HEK293 (cell line): Measurements from ENCODE around the gene TEAD4.
A peak's percentile ranks its signal among the peaks of the same experiment; 100 is the strongest.

ENCODE experiments used
- CTCF ChIA-PET: fragments of 350-600 bp; formaldehyde crosslinking; extraction: SDS; loops from one replicate; lab custom pipeline; 2021; ENCODE audit warnings: antibody characterized with exemption; lab: Yijun Ruan, JAX
- POLR2A ChIA-PET: fragments of 300-600 bp; formaldehyde crosslinking; extraction: SDS; loops from one replicate; lab custom pipeline; 2020; ENCODE audit warnings: antibody characterized with exemption, inconsistent platforms; lab: Yijun Ruan, JAX
- H3K27ac ChIP-seq: fragments of 200-500 bp; sonication (Bioruptor generic); 2 replicates; pipeline ENCODE4 v1.5.1; 2014; ENCODE audit warnings: low read depth, low read length, control low read depth, inconsistent platforms; ENCODE audit errors: extremely low read depth
- H3K36me3 ChIP-seq, 2 experiments: fragments of 200-500 bp in 1 of 2; sonication (Bioruptor generic) in 1 of 2; 1 replicate in 1 of 2; 2 replicates in 1 of 2; pipeline ENCODE4 v1.5.1; 2014 to 2017; ENCODE audit warnings: inconsistent platforms in 2 of 2, low read length in 2 of 2; ENCODE audit not compliant: control insufficient read depth in 2 of 2, insufficient read depth in 1 of 2
- H3K4me1 ChIP-seq: fragments of 200-500 bp; sonication (Bioruptor generic); 2 replicates; pipeline ENCODE4 v1.5.1; 2014; ENCODE audit warnings: mild to moderate bottlenecking, low read length, inconsistent platforms; ENCODE audit not compliant: control insufficient read depth, insufficient read depth
- H3K4me3 ChIP-seq: 2 replicates; pipeline ENCODE4 v1.5.1; 2011; ENCODE audit warnings: low read depth, mild to moderate bottlenecking, control low read depth, low read length, moderate library complexity
- H3K9me3 ChIP-seq: fragments of 200-500 bp; sonication (Bioruptor generic); 2 replicates; pipeline ENCODE4 v1.5.1; 2014; ENCODE audit warnings: low read depth, low read length, inconsistent platforms; ENCODE audit not compliant: control insufficient read depth, insufficient read depth
- BCL6B ChIP-seq: fragments of 450-650 bp; formaldehyde crosslinking; IDR thresholded peaks from 2 replicates; pipeline ENCODE4 v1.5.1; 2017; ENCODE audit warnings: missing biosample characterization, missing genetic modification characterization
- GLIS1 ChIP-seq: fragments of 450-650 bp; formaldehyde crosslinking; IDR thresholded peaks from 2 replicates; pipeline ENCODE4 v1.5.1; 2016; ENCODE audit warnings: missing biosample characterization, missing genetic modification characterization
- GLIS2 ChIP-seq: fragments of 450-650 bp; formaldehyde crosslinking; IDR thresholded peaks from 2 replicates; pipeline ENCODE4 v1.5.1; 2016; ENCODE audit warnings: missing biosample characterization, missing genetic modification characterization
- PRDM10 ChIP-seq: fragments of 450-650 bp; formaldehyde crosslinking; IDR thresholded peaks from 2 replicates; pipeline ENCODE4 v1.5.1; 2016; ENCODE audit warnings: missing biosample characterization, missing genetic modification characterization
- SP2 ChIP-seq: fragments of 450-650 bp; formaldehyde crosslinking; IDR thresholded peaks from 2 replicates; pipeline ENCODE4 v1.5.1; 2016; ENCODE audit warnings: missing biosample characterization, missing genetic modification characterization
- SP7 ChIP-seq: fragments of 450-650 bp; formaldehyde crosslinking; IDR thresholded peaks from 2 replicates; pipeline ENCODE4 v1.5.1; 2016; ENCODE audit warnings: missing biosample characterization, missing genetic modification characterization
- TSHZ1 ChIP-seq: fragments of 450-650 bp; formaldehyde crosslinking; IDR thresholded peaks from 2 replicates; pipeline ENCODE4 v1.5.1; 2016; ENCODE audit warnings: missing biosample characterization, missing genetic modification characterization, borderline replicate concordance
- ZBTB17 ChIP-seq: fragments of 450-650 bp; formaldehyde crosslinking; IDR thresholded peaks from 2 replicates; pipeline ENCODE4 v1.5.1; 2016; ENCODE audit warnings: missing biosample characterization, missing genetic modification characterization
- ZBTB7A ChIP-seq: fragments of 450-650 bp; formaldehyde crosslinking; IDR thresholded peaks from 2 replicates; pipeline ENCODE4 v1.5.1; 2016; ENCODE audit warnings: low read depth, missing biosample characterization, missing genetic modification characterization
- ZFHX2 ChIP-seq: fragments of 450-650 bp; formaldehyde crosslinking; conservative IDR thresholded peaks from 2 replicates; pipeline ENCODE4 v1.5.1; 2016; ENCODE audit warnings: missing biosample characterization, missing genetic modification characterization
- ZFP69B ChIP-seq: fragments of 450-650 bp; formaldehyde crosslinking; IDR thresholded peaks from 2 replicates; pipeline ENCODE4 v1.5.1; 2016; ENCODE audit warnings: missing biosample characterization, missing genetic modification characterization
- ZIC2 ChIP-seq: fragments of 450-650 bp; formaldehyde crosslinking; IDR thresholded peaks from 2 replicates; pipeline ENCODE4 v1.5.1; 2016; ENCODE audit warnings: missing biosample characterization, missing genetic modification characterization
- ZNF121 ChIP-seq: fragments of 450-650 bp; formaldehyde crosslinking; IDR thresholded peaks from 2 replicates; pipeline ENCODE4 v1.5.1; 2016; ENCODE audit warnings: missing biosample characterization, missing genetic modification characterization
- ZNF146 ChIP-seq: fragments of 450-650 bp; formaldehyde crosslinking; IDR thresholded peaks from 2 replicates; pipeline ENCODE4 v1.5.1; 2016; ENCODE audit warnings: missing biosample characterization, missing genetic modification characterization
- ZNF24 ChIP-seq: fragments of 450-650 bp; formaldehyde crosslinking; IDR thresholded peaks from 2 replicates; pipeline ENCODE4 v1.5.1; 2016; ENCODE audit warnings: missing biosample characterization, missing genetic modification characterization
- ZNF366 ChIP-seq: fragments of 450-650 bp; formaldehyde crosslinking; conservative IDR thresholded peaks from 2 replicates; pipeline ENCODE4 v1.5.1; 2016; ENCODE audit warnings: missing biosample characterization, missing genetic modification characterization
- ZNF548 ChIP-seq: fragments of 450-650 bp; formaldehyde crosslinking; IDR thresholded peaks from 2 replicates; pipeline ENCODE4 v1.5.1; 2016; ENCODE audit warnings: missing biosample characterization, missing genetic modification characterization
- ZNF585B ChIP-seq: fragments of 450-650 bp; formaldehyde crosslinking; IDR thresholded peaks from 2 replicates; pipeline ENCODE4 v1.5.1; 2016; ENCODE audit warnings: missing biosample characterization, missing genetic modification characterization
- ZNF600 ChIP-seq: fragments of 450-650 bp; formaldehyde crosslinking; IDR thresholded peaks from 2 replicates; pipeline ENCODE4 v1.5.1; 2016; ENCODE audit warnings: missing biosample characterization, missing genetic modification characterization
- ZNF610 ChIP-seq: fragments of 450-650 bp; formaldehyde crosslinking; IDR thresholded peaks from 2 replicates; pipeline ENCODE4 v1.5.1; 2016; ENCODE audit warnings: missing biosample characterization, missing genetic modification characterization, borderline replicate concordance
- ZNF629 ChIP-seq: fragments of 450-650 bp; formaldehyde crosslinking; IDR thresholded peaks from 2 replicates; pipeline ENCODE4 v1.5.1; 2017; ENCODE audit warnings: missing biosample characterization, missing genetic modification characterization
- ZNF791 ChIP-seq: fragments of 450-650 bp; formaldehyde crosslinking; IDR thresholded peaks from 2 replicates; pipeline ENCODE4 v1.5.1; 2016; ENCODE audit warnings: missing biosample characterization, missing genetic modification characterization

TEAD4 gene

GRCh38 chr12:2988494-2988893 is 29.3 kb downstream of the TEAD4 start (continued):
- no peak for TF ChIP-seq BCL6B (tag by site-specific recombination)
- no peak for TF ChIP-seq ZNF24 (tag by site-specific recombination)
- no peak for TF ChIP-seq TSHZ1 (tag by site-specific recombination)
- no peak for TF ChIP-seq ZBTB7A (tag by site-specific recombination)

GRCh38 chr12:2992724-2993123 is 33.5 kb downstream of the TEAD4 start:
- Histone ChIP-seq H3K4me1 (no peaks in the 10 kb centered on the region), H3K36me3 (no peaks in the 10 kb centered on the region), H3K9me3 (no peaks in the 10 kb centered on the region), H3K4me3 (no peak overlapping the region), H3K27ac (no peak overlapping the region)
- ChIA-PET POLR2A (no interaction called here), CTCF (no interaction called here)
- TF ChIP-seq ZNF629 (tag by site-specific recombination) (no peak), ZNF791 (tag by site-specific recombination) (no peak)

GRCh38 chr12:2997989-2998670 is 38.9 kb downstream of the TEAD4 start:
- H3K4me1 ChIP-seq: no peaks in the 10 kb centered on the region
- ChIA-PET POLR2A (no interaction called here), CTCF (no interaction called here)
- no peak overlapping the region for H3K27ac ChIP-seq
- H3K9me3 ChIP-seq: no peaks in the 10 kb centered on the region
- no peaks in the 10 kb centered on the region for H3K36me3 ChIP-seq
- H3K4me3 ChIP-seq: no peak overlapping the region
- TF ChIP-seq ZNF146 (peak; percentile 97), ZFHX2 (tag by site-specific recombination) (no peak)
- TF ChIP-seq, all 188 proteins: peak for 1

GRCh38 chr12:2998789-2999264 is 39.6 kb downstream of the TEAD4 start:
- Histone ChIP-seq H3K4me1 (no peaks in the 10 kb centered on the region), H3K36me3 (no peaks in the 10 kb centered on the region), H3K9me3 (no peaks in the 10 kb centered on the region), H3K4me3 (no peak overlapping the region), H3K27ac (no peak overlapping the region)
- ChIA-PET CTCF (interaction anchor here (0.5 to 0.8 kb wide), 3 partner anchors 12 to 1059 kb away, joined by 3 read pairs; no protein-coding TSS in a partner anchor), POLR2A (no interaction called here)
- no peak for TF ChIP-seq ZNF610 (tag by site-specific recombination)
- TF ChIP-seq GLIS1 (tag by site-specific recombination): peak; percentile 94
- peak; percentile 60; the same call in 1 of the 2 replicates for TF ChIP-seq GLIS2 (tag by site-specific recombination)
- peak; percentile 60 for TF ChIP-seq PRDM10 (tag by site-specific recombination)
- TF ChIP-seq ZNF548 (tag by site-specific recombination): no peak
- TF ChIP-seq ZNF121 (tag by site-specific recombination): no peak
- peak; percentile 45; the same call in 1 of the 2 replicates for TF ChIP-seq SP7
- TF ChIP-seq ZFP69B (tag by site-specific recombination): peak; percentile 30; the same call in 1 of the 2 replicates
- TF ChIP-seq SP2 (tag by site-specific recombination): peak; percentile 30
- peak; percentile 57; the same call in 1 of the 2 replicates for TF ChIP-seq ZNF600 (tag by site-specific recombination)
- peak; percentile 86 for TF ChIP-seq ZIC2 (tag by site-specific recombination)
- no peak for TF ChIP-seq ZNF585B (tag by site-specific recombination)
- TF ChIP-seq ZBTB17 (tag by site-specific recombination): peak; percentile 58
- TF ChIP-seq ZNF366 (tag by site-specific recombination): peak; percentile 60
